ENCODE measurements around the gene WDR45B. TPM values are rescaled to one million over a fixed set of nuclear protein-coding genes. Genes with fewer than 3 reads are reported as not detected.

Gene WDR45B
- polyA plus RNA-seq, 4 donors, result 86.2 to 104 (median 96.5) TPM

DNA sequence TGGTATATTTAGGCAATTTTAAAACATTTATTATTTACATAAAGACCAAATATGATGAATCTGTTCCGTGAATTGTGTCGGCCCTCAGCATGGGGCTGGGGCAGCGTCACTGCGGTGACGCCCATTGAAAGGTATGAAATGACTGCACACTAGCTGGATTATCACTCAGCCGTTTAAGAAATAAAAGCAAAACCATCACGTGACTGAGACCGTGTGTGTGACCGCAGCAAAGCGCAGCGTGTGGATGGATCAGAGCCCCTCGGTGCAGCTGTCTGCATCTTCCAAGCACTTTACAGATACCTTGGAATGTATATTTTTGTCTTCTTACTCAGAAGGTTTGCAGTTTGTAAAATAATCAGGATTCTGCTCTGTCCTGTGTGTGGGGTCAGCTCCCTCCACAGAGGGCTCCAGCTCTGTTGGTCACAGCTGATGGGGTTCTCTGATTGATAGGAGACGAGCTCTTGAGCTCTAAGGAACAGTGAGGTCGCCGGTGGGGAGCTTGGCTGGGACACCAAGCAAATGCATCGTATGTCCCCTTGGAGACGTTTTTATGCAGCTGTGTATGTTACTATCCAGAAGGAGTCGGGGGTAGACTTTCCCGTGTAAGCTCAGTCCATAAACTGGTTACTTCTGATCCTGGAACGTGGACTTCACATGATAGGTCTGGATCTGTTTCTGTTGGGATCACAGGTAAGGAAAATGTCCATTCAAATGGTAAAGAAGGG lies 45.1 kb downstream of the WDR45B start:
- no peak for DNase-seq (ENCODE audit: low read depth in 4 of 4, low spot score in 3 of 4)

DNA sequence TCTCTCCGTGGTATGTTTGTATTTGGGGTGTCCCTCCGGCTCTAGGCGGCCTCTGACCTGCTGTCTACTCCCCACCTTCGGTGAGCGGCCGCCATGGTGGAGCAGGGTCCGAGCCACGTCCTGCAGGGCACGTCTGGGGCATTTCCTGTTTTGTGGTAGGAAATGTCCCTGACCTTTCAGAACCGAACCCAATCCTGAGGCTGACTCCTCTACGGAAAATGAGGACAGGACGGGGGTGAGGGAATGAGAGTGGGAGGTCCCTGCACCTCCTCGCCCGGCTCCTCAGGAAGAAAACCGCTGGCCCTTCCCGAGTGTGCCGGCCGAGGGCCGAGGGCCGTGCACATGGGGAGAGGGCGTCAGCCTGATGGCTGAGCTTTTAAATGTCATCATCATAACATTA lies 45.8 kb downstream of the WDR45B start:
- no peak for DNase-seq (ENCODE audit: low read depth in 4 of 4, low spot score in 3 of 4)

DNA sequence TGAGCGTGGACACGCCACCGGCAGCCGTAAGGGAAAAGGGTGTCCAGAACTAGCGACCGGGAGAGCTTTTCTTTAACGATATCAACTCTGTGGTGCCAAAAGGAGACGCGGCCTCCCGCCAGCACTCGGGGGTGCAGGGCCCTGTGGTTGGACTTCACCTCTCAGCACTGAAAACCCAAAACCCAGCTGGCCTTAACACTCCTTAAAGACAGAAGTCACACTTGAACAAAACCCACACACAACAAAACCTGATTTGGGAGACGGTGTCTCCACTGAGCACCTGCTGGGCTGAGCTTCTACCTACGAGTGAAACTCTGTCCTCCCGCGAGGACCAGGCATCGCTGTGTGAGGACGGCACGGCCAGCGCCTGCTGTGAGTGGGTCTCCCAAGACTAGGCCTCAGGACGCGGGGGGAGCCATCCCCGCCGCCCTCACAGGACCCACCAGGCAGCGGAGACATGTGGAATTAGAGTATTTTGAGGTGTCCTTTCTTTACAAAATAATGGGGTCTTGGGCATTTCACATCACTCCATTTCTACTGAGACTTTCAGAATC lies 46.7 kb downstream of the WDR45B start:
- no peak for DNase-seq (ENCODE audit: low read depth in 4 of 4, low spot score in 3 of 4)

DNA sequence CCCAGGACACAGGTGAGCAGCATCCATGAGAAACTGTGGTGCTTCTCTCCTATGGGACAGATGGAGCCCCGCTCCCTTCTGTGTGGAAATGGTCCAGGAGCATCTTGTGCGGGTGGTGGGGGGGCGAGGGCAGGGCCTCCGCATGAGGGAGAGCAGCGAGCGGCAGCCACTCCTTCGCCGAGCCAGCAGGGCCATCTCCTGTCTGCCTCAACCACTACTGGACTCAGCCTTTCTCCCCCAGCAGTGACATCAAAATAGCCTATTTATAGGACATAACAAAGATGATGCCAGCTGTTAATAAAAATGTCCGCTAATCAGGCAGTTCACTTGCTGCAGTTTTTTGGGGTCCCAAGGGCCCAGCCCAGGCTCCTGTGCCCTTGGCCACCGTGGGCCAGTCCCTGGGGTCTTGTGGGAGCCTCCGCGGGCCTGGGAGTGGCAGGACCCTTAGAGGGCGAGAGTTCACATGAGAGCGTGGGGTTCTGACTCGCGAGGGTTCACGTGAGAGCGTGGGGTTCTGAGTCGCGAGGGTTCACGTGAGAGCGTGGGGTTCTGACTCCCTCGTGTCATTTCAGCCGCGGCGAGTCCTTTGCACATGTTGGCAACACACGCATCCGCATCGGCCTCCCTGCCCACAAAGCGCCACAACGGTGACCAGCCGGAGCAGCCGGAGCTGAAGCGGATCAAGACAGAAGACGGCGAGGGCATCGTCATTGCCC lies 47.4 kb downstream of the WDR45B start:
- no peak for DNase-seq (ENCODE audit: low read depth in 4 of 4, low spot score in 3 of 4)

- no peak for DNase-seq (ENCODE audit: low read depth in 4 of 4, low spot score in 3 of 4)
These were observed 48.3 kb downstream of the WDR45B start for GRCh38 chr17:82599674-82600661.

DNA sequence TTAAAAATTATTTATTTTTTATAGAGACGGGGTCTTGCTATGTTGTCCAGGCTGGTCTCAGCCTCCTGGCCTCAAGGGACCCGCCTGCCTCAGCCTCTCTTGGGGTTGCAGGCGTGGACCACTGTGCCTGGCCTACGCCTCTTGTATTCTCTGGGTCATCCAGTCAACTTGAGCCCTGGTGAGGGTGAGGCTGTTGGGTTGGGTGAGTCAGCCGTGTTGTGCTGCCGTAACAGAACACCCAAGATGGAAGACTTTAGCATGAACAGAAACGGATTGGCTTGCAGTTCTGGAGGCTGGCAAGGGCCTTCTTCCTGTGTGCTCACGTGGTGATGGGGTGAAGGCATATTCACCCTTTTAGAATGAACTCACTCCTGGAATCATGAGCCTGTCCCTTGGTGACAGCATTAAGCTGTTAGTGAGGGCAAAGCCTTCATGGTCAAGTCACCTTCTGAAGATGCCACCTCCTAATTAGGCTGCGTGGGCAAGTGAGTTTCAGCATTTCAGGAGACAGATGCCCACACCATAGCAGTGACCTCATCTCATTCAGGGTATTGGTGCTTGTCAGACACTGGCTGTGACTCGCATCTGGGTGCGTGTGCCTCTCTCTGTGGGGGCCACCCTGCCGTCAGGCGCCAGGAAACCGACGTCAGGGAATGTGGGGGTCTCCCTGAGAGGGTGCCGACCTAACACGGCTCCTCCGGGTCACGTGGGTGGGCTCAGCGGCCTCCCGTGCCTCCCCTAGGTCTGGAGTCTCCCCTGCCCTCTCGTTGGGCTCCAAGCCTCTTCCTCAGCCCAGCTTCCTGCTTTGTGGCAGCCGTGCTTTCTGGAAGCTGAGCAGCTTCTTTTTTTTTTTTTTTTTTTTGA lies 49.8 kb downstream of the WDR45B start:
- DNase-seq (ENCODE audit: low read depth in 4 of 4, low spot score in 3 of 4), result no peak

DNA sequence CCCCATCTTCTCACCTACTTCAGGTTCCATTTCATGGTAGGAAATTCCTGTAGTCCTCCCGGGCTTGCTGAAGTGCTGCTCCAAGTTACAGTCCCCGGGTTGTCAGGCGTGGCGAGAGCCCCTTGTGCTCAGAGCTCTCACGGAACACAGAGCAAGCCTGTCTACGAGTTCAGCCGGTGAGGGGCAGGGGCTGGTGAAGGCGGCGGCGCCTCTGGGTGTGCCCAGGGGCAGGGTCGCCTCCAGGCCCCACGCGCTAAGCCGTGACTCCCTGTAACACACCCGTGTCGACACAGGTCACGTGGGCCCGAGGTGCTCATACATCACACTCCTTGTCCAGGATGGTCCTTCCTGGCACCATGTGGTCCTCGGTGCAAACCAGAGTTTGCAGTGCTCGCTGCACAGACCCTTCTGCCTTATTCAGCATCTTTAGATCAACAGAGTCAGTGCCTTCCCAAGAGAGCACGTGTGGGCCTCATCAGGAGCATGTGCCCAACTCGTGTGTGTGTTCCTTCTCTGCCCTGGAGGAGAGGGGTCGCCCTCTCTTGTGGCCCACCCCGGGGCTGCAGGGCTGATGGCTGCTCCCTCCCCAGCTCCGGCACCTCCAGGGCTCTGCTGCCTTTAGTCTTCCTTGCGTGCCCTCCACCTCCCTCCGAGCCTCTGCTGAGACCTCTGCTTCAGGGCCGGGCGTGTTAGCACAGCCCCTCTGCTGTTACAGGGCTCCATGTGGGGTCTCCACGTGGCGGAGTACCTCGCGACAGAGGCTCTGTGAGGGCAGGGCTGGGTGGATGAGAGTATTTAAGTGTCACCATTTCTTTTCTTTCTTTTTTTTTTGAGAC lies 51.2 kb downstream of the WDR45B start:
- no peak for DNase-seq (ENCODE audit: low read depth in 4 of 4, low spot score in 3 of 4)

GRCh38 chr17:82596296-82596695 lies 51.9 kb downstream of the WDR45B start:
- no peak for DNase-seq (ENCODE audit: low read depth in 4 of 4, low spot score in 3 of 4)

GRCh38 chr17:82595893-82596292 lies 52.4 kb downstream of the WDR45B start:
- DNase-seq (ENCODE audit: low read depth in 4 of 4, low spot score in 3 of 4), result no peak

DNA sequence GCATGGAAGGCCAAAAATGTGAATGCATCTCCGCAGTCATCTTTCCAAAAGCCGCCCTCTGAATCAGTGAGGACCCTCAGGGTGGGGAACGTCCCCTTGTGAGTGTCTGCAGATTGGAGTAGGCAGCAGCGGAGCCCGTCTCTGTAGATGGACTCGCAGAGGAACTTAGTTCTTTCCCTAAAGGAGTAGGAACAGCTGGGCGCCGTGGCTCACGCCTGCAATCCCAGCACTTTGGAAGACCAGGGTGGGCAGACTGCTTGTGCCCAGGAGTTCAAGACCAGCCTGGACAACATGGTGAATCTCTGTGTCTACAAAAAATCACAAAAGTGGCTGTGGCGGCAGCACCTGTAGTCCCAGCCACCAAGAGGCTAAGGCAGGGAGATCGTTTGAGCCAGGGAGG lies 53.7 kb downstream of the WDR45B start:
- DNase-seq (ENCODE audit: low read depth in 4 of 4, low spot score in 3 of 4), result no peak

DNA sequence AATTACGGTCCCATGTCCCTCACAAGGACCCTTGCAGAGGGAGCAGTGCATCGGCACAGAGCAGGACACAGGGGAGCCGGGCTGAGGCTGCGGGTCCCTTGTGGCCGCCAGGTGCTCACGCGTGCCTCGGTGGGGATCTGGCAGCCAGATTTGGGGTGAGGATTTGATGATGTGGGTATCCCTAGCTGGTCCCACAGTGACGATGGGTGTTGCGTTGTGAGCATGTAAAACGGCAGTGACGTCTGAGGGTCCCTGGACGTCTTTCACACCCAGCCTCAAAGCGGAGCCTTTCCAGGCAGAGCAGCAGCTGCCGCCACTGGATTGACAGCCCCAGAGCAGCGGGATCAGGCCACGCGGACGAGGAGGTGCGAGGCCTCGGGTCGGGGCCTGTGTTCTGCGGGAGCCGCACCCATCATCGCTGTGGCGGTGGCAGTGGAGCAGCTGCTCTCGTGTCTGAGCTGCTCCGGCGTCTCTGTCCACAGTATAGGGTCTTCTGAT lies 54.6 kb downstream of the WDR45B start:
- DNase-seq (ENCODE audit: low read depth in 4 of 4, low spot score in 3 of 4), result no peak

- DNase-seq (ENCODE audit: low read depth in 4 of 4, low spot score in 3 of 4), result peak in 3 of 4 donors; percentile 72 to 79 (median 76)
These were observed 55.3 kb downstream of the WDR45B start for GRCh38 chr17:82592767-82593589.

DNA sequence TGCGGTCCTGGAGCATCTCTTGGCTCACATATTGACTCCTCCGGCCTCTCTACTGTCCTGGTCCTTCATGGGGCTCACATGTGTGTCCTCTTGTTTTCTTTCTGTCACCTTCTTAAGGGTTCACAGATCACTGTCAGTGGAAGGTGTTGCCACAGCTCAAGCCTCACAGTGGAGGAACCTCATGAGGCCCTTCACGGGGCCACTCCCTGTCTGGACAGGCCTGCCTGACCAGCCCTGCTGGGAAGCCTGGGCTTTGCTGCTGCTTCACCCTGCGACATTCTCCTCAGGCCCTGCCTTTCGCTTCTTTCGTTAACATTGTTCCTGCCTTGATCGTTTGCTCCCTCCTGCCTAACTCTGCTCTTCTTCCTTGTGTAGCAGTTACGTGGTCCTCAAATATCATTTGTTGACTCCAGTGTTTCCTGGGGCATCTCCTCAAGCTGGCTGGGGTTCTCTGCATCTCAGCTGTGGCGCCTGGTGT lies 55.9 kb downstream of the WDR45B start:
- DNase-seq (ENCODE audit: low read depth in 4 of 4, low spot score in 3 of 4), result no peak

- no peak for DNase-seq (ENCODE audit: low read depth in 4 of 4, low spot score in 3 of 4)
These were observed 57.2 kb downstream of the WDR45B start for GRCh38 chr17:82590881-82591539.

DNA sequence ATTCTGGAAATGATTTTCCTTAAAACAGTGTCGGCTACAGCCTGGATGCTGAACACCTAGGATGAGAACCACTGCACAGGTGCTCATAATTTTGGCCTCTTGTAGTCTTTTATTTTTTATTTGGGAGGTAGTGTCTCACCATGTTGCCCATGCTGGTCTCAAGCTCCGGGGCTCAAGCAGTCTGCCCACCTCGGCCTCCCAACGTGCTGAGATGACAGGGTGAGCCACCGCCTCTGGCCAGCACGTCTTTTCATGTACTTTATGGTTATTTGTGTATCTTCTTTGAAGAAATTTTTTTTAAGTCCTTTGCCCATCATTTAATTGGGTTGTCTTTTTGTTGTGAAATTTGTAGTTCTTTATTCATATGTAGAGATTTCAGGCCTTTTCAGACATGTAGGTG lies 58.0 kb downstream of the WDR45B start:
- DNase-seq (ENCODE audit: low read depth in 4 of 4, low spot score in 3 of 4), result no peak

DNA sequence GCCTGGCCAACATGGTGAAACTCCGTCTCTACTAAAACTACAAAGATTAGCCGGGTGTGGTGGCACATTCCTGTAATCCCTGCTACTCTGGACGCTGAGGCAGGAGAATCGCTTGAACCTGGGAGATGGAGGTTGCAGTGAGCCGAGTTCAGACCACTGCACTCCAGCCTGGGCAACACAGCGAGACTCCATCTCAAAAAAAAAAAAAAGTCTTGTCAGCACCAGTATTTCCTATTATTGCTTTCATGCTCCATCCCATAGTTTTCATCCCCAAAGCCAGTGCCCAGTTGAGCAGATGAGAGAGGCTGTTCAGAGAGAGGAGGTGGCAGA lies 58.4 kb downstream of the WDR45B start:
- DNase-seq (ENCODE audit: low read depth in 4 of 4, low spot score in 3 of 4), result no peak

All from left renal pelvis (tissue), 4 donors.